Ovary (tissue), 9 donors: ENCODE results near the gene PEX10. TPM values are rescaled to one million over a fixed set of nuclear protein-coding genes. Genes with fewer than 3 reads are reported as not detected.

ENCODE experiments used
- DNase-seq, 5 donors: peaks; one replicate each; pipeline ENCODE4 v3.0.0-alpha.2; 2019 to 2020
- H3K27ac ChIP-seq, 2 donors: fragments of 200-600 bp; one replicate each; pipeline versions ENCODE4 v1.5.1 to v1.8.0; 2019 to 2022
- H3K27me3 ChIP-seq: fragments of 200-600 bp; one replicate; pipeline ENCODE4 v1.8.0; 2022
- H3K36me3 ChIP-seq: fragments of 200-600 bp; sonication (generic); one replicate; pipeline ENCODE4 v1.5.1; 2019
- H3K4me1 ChIP-seq: one replicate; pipeline ENCODE4 v1.8.1; 2013; ENCODE audit warnings: mild to moderate bottlenecking, moderate library complexity; ENCODE audit not compliant: insufficient read depth
- H3K4me3 ChIP-seq: fragments of 200-600 bp; sonication (generic); one replicate; pipeline ENCODE4 v1.5.1; 2017
- H3K9me3 ChIP-seq, 2 donors: fragments of 200-600 bp in 1 of 2; sonication (generic) in 1 of 2; one replicate each; pipeline versions ENCODE4 v1.5.1 to v1.8.1; 2013 to 2019; ENCODE audit warnings: mild to moderate bottlenecking in 1 of 2, moderate library complexity in 1 of 2
- CTCF ChIP-seq, 3 donors: fragments of 450-650 bp in 2 of 3; fragments of 200-600 bp in 1 of 3; IDR thresholded peaks; one replicate each; pipeline versions ENCODE4 v1.5.1 to v1.8.0; 2016 to 2022; ENCODE audit warnings: antibody characterized with exemption in 3 of 3, mild to moderate bottlenecking in 1 of 3
- EP300 ChIP-seq: sonication (generic); formaldehyde crosslinking; IDR thresholded peaks from one replicate; pipeline ENCODE4 v1.6.1; 2017; ENCODE audit warnings: antibody characterized with exemption
- POLR2A ChIP-seq: fragments of 450-650 bp; IDR thresholded peaks from one replicate; pipeline ENCODE4 v1.6.1; 2017; ENCODE audit warnings: antibody characterized with exemption, mild to moderate bottlenecking, moderate library complexity
- WGBS, 3 donors: extraction: QIAGEN DNeasy Blood & Tissue Kit in 1 of 3; methylation state at CpG; one replicate each; pipeline versions ENCODE4 v1.1.5 to v1.1.7; 2013 to 2017; 5-methylcytosine and 5-hydroxymethylcytosine counted together
- intact Hi-C, 4 donors: fragments of 100-400 bp; cut with DNase I; formaldehyde crosslinking; loops; one replicate each; pipeline versions ENCODE4 v1.11.0 to v1.15.1; 2022 to 2023
- polyA plus RNA-seq, 2 donors: library from polyadenylated mRNA; stranded (reverse); fragments of 200-250 nt in 1 of 2; fragments of 350-450 nt in 1 of 2; fragmentation: Illumina TruSeq in 1 of 2; extraction: RNeasy Lipid Tissue Mini Kit (QIAGEN cat#74804) in 1 of 2; gene quantifications; one replicate each; pipeline ENCODE4 v1.2.3, GENCODE V29; 2013 to 2014
- total RNA-seq, 7 donors: library from RNA; depleted of rRNA in 2 of 7; stranded (reverse); fragments of >200 nt in 2 of 7; fragmentation: NEBNext Ultra II Directional in 3 of 7; extraction: Animal tissue kit (Norgen Biotek cat#: 25700) in 3 of 7; gene quantifications; one replicate each; pipeline versions ENCODE4 v1.1.0 to v1.2.4, GENCODE V29; 2016 to 2023
- donor health status: DM: no; HTN: no; CAD: no; lungs with moderate emphysema.
- donor health status: DM: no; HTN: no; CAD: no.
- donor health status: Bipolar disorder and iron deficiency.
- donor health status: DM: yes; HTN: yes; CAD: no.
- donor health status: DM: no; HTN: no; CAD: no.
- donor health status: DM: yes; HTN: yes; CAD: no.

The PEX10 gene
- total and polyA plus RNA-seq, 9 donors = 14.4 to 25.9 (median 19.3) TPM

DNA sequence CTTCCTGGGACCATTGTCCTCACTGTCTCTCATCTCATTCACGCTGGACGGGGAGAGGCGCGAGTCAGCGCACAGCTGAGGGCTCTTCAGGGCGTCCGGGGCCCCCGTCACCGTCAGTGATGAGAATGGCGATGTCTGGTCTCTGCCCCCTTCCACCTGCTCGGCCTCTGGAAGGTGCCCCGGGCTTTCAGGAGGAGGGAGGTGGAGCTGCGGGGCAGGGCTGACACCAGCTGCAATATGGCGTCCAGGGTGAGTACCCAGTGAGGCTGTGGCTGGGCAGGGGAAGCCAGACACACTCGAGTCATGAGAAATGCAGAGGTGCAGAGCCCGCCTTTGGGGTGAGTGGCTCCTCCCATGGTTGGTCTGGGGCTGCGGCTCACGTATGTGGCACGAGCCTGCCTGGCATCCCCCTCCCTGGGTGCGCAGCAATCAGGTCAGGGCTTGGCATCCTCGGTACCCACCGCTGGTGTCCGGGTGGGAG lies 36.1 kb downstream of the PEX10 start:
- TF ChIP-seq CTCF (IDR thresholded peaks at IDR 0.05) = no peak
- no peak for TF ChIP-seq EP300
- TF ChIP-seq POLR2A = no peak
- Histone ChIP-seq H3K27ac (no peak overlapping the region), H3K4me3 (no peak overlapping the region), H3K9me3 (no peaks in the 10 kb centered on the region), H3K36me3 (no peaks in the 10 kb centered on the region), H3K27me3 (no peaks in the 10 kb centered on the region), H3K4me1 (peaks cover 1% of the 10 kb centered on the region)
- intact Hi-C loops = loop anchor here in 1 of 4 donors (5.0 kb wide), 1 partner anchor 199 kb away; no protein-coding TSS in a partner anchor
- DNase-seq = peak in 2 of 5 donors; percentile 18 to 31
- 82 to 89% (median 89%) methylated on average over 23 of the region's 23 CpGs for WGBS, 3 donors

DNA sequence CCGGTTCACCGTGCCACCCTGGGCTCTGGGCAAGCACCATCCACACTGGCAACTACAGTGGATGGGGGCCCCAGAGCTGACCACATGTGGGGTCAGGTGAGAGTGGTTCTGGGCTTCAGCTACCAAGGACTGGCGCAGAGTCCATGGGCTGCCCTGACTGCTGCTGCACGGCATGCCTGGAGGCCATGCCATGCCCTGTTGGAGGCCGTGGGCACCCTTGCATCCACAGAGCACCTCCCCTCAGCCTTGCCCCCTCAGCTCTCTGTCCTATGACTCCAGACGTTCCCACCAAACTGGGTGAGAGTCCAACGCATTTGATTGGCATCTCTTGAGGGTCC lies 36.5 kb downstream of the PEX10 start:
- H3K36me3 ChIP-seq = no peaks in the 10 kb centered on the region
- no peaks in the 10 kb centered on the region for H3K27me3 ChIP-seq
- no peaks in the 10 kb centered on the region for H3K9me3 ChIP-seq
- no peaks in the 10 kb centered on the region for H3K4me1 ChIP-seq
- no peak overlapping the region for H3K4me3 ChIP-seq
- no peak overlapping the region for H3K27ac ChIP-seq
- TF ChIP-seq EP300 = no peak
- TF ChIP-seq CTCF (IDR thresholded peaks at IDR 0.05) = no peak
- no peak for TF ChIP-seq POLR2A
- WGBS, 3 donors = 82 to 89% (median 83%) methylated on average over 7 of the region's 7 CpGs
- intact Hi-C loops = loop anchor here in 1 of 4 donors (5.0 kb wide), 1 partner anchor 199 kb away; no protein-coding TSS in a partner anchor
- DNase-seq = peak in 1 of 5 donors; percentile 10

- peak in 2 of 5 donors; percentile 14 to 29 for DNase-seq
- 79 to 90% (median 86%) methylated on average over 23 of the region's 23 CpGs for WGBS, 3 donors
Observed at GRCh38 chr1:2375246-2375922, 37.0 kb downstream of the PEX10 start.

More at GRCh38 chr1:2375246-2375922, 37.0 kb downstream of the PEX10 start:
- H3K4me1 ChIP-seq = no peaks in the 10 kb centered on the region
- no peak overlapping the region for H3K4me3 ChIP-seq
- intact Hi-C loops = loop anchor here in 1 of 4 donors (5.0 kb wide), 1 partner anchor 198 kb away; no protein-coding TSS in a partner anchor
- H3K36me3 ChIP-seq = no peaks in the 10 kb centered on the region
- H3K9me3 ChIP-seq = no peaks in the 10 kb centered on the region
- no peaks in the 10 kb centered on the region for H3K27me3 ChIP-seq
- H3K27ac ChIP-seq = no peak overlapping the region
- no peak for TF ChIP-seq CTCF (IDR thresholded peaks at IDR 0.05)
- no peak for TF ChIP-seq POLR2A
- no peak for TF ChIP-seq EP300
